Testis (tissue), 2 donors: ENCODE data around the gene OCIAD2.

Experiments
- POLR2A ChIP-seq: fragments of 450-650 bp; IDR thresholded peaks from one replicate; pipeline ENCODE4 v1.6.1; 2017; ENCODE audit warnings: antibody characterized with exemption, mild to moderate bottlenecking, moderate library complexity
- TF ChIP-seq, protein P1 (sequence below), 3 experiments: fragments of 450-650 bp in 2 of 3; fragments of 200-600 bp in 1 of 3; sonication (generic) in 1 of 3; IDR thresholded peaks; one replicate each; pipeline ENCODE4 v1.5.1; 2016 to 2019; ENCODE audit warnings: antibody characterized with exemption in 3 of 3, mild to moderate bottlenecking in 2 of 3, moderate library complexity in 1 of 3

DNA sequence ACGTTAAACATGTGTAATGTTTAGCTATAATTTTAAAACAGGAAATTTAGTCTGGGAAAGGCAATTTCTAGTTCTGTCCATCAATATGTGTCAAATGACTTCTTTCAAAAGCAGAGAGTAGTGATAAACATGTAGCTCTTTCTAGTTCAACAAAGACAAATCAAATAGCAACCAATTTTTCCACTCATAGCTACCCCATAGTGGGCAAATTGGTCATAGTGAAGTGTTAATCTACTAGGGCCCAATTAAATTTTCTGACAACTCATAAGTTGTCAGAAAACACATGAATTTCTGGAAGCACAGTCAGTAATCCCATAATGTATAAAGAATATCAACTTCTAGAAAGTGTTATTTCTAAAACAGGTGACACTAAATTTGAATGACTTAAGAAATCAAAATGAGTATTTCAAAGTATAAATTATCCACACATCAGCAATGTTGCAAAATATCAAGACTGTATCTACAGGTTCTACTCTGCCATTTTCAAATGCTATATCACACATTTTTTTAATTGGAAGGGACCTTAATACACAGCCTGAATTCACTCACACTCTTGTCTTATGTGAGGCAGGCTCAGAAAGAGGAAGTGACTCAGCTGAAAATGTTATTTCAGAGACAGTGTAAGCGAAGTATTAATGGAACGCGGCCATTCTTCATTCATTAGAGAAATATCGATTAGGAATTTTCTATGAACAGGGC is 7.7 kb downstream of the OCIAD2 start:
- TF ChIP-seq, protein P1, sequence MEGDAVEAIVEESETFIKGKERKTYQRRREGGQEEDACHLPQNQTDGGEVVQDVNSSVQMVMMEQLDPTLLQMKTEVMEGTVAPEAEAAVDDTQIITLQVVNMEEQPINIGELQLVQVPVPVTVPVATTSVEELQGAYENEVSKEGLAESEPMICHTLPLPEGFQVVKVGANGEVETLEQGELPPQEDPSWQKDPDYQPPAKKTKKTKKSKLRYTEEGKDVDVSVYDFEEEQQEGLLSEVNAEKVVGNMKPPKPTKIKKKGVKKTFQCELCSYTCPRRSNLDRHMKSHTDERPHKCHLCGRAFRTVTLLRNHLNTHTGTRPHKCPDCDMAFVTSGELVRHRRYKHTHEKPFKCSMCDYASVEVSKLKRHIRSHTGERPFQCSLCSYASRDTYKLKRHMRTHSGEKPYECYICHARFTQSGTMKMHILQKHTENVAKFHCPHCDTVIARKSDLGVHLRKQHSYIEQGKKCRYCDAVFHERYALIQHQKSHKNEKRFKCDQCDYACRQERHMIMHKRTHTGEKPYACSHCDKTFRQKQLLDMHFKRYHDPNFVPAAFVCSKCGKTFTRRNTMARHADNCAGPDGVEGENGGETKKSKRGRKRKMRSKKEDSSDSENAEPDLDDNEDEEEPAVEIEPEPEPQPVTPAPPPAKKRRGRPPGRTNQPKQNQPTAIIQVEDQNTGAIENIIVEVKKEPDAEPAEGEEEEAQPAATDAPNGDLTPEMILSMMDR (IDR thresholded peaks at IDR 0.05) = no peak
- no peak for TF ChIP-seq POLR2A
